SK-N-SH (cell line): ENCODE results near the gene PDGFC.

Source experiments
- JUND ChIP-seq: IDR thresholded peaks from 2 replicates; pipeline ENCODE4 v1.4.0; 2012
- NRF1 ChIP-seq: IDR thresholded peaks from 2 replicates; pipeline ENCODE4 v1.6.1; 2012; ENCODE audit warnings: low read depth, mild to moderate bottlenecking, low read length
- POLR2AphosphoS5 ChIP-seq: IDR thresholded peaks from 2 replicates; pipeline ENCODE4 v1.6.1; 2012; ENCODE audit warnings: low read depth, low read length
- RAD21 ChIP-seq: IDR thresholded peaks from 2 replicates; pipeline ENCODE4 v1.6.1; 2012; ENCODE audit warnings: mild to moderate bottlenecking, low read length
- RFX5 ChIP-seq: IDR thresholded peaks from 2 replicates; pipeline ENCODE4 v1.6.1; 2012; ENCODE audit warnings: mild to moderate bottlenecking, improper control_type of control experiment, low read length
- RXRA ChIP-seq: IDR thresholded peaks from 2 replicates; pipeline ENCODE4 v1.4.0; 2012; ENCODE audit warnings: low read depth, mild to moderate bottlenecking, borderline replicate concordance
- SIN3A ChIP-seq: IDR thresholded peaks from 2 replicates; pipeline ENCODE4 v1.6.1; 2012; ENCODE audit warnings: low read depth, mild to moderate bottlenecking, low read length, moderate library complexity, borderline replicate concordance
- SMC3 ChIP-seq: IDR thresholded peaks from 2 replicates; pipeline ENCODE4 v1.6.1; 2012; ENCODE audit warnings: low read depth, low read length, improper control_type of control experiment
- TAF1 ChIP-seq: IDR thresholded peaks from 2 replicates; pipeline ENCODE4 v1.6.1; 2012; ENCODE audit warnings: low read depth, mild to moderate bottlenecking, low read length, moderate library complexity, borderline replicate concordance
- YY1 ChIP-seq: IDR thresholded peaks from 2 replicates; pipeline ENCODE4 v1.4.0; 2012; ENCODE audit warnings: low read depth, mild to moderate bottlenecking
- ZBTB33 ChIP-seq: IDR thresholded peaks from 2 replicates; pipeline ENCODE4 v1.4.0; 2012; ENCODE audit warnings: low read depth, borderline replicate concordance
- TF ChIP-seq, protein P1 (sequence below): fragments of 200-600 bp; sonication (generic); IDR thresholded peaks from 2 replicates; pipeline ENCODE4 v1.6.1; 2017; ENCODE audit warnings: antibody characterized with exemption, mild to moderate bottlenecking, moderate library complexity
- TF ChIP-seq, protein P2 (sequence below): IDR thresholded peaks from 2 replicates; pipeline ENCODE4; 2012

DNA sequence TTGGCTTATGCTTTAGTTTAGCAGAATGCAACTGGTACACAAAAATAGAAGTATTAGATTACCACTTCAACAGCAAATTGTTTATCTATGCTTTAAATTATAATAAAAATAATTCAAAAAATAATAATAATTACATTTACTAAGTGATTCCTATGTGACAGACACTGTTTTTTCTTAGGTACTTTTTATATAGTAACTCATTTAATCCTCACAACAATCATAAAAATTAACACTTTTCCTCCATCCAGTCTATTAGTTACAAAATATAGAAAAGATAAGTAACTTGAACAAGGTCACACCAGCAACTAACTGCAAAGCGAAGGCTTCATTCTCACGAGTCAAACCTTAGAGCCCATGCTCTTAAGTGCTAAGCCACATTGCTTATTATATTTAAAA, 155.2 kb downstream of the PDGFC start:
- TF ChIP-seq, protein P1, sequence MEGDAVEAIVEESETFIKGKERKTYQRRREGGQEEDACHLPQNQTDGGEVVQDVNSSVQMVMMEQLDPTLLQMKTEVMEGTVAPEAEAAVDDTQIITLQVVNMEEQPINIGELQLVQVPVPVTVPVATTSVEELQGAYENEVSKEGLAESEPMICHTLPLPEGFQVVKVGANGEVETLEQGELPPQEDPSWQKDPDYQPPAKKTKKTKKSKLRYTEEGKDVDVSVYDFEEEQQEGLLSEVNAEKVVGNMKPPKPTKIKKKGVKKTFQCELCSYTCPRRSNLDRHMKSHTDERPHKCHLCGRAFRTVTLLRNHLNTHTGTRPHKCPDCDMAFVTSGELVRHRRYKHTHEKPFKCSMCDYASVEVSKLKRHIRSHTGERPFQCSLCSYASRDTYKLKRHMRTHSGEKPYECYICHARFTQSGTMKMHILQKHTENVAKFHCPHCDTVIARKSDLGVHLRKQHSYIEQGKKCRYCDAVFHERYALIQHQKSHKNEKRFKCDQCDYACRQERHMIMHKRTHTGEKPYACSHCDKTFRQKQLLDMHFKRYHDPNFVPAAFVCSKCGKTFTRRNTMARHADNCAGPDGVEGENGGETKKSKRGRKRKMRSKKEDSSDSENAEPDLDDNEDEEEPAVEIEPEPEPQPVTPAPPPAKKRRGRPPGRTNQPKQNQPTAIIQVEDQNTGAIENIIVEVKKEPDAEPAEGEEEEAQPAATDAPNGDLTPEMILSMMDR = no peak
- TF ChIP-seq SIN3A = no peak
- no peak for TF ChIP-seq JUND
- no peak for TF ChIP-seq ZBTB33
- TF ChIP-seq RXRA = no peak
- no peak for TF ChIP-seq TAF1
- no peak for TF ChIP-seq RFX5
- TF ChIP-seq SMC3 = no peak
- no peak for TF ChIP-seq NRF1
- TF ChIP-seq RAD21 = no peak
- TF ChIP-seq POLR2AphosphoS5 = no peak
- TF ChIP-seq, protein P2, sequence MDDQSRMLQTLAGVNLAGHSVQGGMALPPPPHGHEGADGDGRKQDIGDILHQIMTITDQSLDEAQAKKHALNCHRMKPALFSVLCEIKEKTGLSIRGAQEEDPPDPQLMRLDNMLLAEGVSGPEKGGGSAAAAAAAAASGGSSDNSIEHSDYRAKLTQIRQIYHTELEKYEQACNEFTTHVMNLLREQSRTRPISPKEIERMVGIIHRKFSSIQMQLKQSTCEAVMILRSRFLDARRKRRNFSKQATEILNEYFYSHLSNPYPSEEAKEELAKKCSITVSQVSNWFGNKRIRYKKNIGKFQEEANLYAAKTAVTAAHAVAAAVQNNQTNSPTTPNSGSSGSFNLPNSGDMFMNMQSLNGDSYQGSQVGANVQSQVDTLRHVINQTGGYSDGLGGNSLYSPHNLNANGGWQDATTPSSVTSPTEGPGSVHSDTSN = no peak
- no peak for TF ChIP-seq YY1
